GM15510 (cell line): ENCODE results near the gene SETDB1.

ENCODE experiments used
- POLR2A ChIP-seq: IDR thresholded peaks from 3 replicates; pipeline ENCODE4 v1.6.1; 2011; ENCODE audit warnings: borderline replicate concordance; ENCODE audit not compliant: insufficient read length; ENCODE audit errors: extremely low read depth

SETDB1 gene

DNA sequence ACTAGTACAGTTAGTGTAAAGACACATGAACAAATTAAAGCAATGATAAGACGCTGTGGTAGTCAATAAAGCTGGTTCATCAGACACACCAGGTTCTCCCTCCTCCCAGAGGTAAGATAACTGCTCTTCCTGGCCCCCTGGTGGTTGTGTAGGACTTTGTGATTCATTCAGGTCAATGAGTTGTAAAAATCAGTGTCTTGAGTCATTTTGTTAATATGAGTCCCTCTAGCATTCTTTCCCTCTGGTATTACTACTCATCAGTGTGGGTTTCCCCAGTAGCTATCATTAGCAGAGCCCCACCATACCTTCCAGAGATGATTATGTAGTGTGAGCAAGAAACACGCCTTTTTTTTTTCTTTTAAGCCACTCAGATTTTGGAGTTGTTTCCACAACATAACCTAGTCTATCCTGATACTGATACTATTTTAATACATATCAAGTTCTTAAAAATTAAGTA lies 3.6 kb upstream of the SETDB1 start:
- TF ChIP-seq POLR2A = no peak

DNA sequence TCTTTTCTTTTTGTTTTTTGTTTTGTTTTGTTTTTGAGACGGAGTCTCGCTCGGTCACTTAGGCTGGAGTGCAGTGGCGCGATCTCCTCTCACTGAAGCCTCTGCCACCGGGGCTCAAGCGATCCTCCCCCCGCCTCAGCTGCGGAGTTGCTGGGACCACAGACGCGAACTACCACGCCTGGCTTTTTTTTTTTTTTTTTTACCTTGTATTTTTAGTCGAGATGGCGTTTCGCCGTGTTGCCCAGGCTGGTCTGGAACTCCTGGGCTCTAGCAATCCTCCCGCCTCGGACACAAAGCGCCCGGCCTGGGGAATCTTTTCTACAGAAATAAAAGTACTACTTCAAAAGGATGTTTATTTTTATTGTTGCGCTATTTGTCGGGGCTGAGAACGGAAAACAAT lies 1.1 kb upstream of the SETDB1 start:
- TF ChIP-seq POLR2A = no peak

DNA sequence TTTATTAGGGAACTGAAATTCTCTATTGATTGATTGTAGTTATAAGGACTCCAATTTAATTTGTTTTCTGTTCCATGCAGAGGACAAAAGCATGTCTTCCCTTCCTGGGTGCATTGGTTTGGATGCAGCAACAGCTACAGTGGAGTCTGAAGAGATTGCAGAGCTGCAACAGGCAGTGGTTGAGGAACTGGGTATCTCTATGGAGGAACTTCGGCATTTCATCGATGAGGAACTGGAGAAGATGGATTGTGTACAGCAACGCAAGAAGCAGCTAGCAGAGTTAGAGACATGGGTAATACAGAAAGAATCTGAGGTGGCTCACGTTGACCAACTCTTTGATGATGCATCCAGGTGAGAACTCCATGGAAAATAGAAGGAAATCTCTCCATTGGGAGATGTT lies 1.5 kb downstream of the SETDB1 start:
- TF ChIP-seq POLR2A = no peak

DNA sequence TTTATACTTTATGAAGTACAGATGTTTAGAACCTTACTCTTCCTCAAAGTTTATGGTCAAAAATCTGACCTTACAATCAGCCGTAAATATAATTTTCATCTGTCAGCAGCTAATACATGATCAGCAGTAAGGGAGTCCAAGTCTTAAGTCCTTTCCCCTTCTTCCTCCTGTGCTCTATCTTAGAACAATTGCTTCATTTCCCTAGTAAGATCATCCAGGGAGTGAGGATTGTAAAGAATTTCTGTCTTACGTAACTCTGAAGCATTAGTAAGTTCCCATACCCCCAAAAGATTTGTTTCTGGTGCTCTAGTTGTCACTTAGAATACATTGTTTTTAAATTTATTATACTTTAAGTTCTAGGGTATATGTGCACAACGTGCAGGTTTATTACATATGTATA lies 2.1 kb downstream of the SETDB1 start:
- no peak for TF ChIP-seq POLR2A

DNA sequence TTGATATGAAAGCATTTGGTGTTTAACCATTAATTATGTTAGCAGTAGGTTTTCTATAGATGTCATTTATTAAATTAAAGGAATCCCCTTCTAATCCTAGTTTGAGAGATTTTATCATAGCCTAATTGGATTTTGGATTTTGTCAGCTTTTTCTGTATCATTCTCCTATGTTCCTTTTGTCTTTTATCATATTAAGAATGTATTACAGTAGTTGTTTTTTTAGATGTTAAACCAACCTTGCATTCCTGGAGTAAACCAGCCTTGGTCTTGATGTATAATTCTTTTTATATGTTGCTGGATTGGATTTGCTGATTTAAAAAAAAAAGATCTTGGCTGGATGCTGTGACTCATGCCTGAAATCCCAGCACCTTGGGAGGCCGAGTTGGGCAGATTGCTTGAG lies 5.6 kb downstream of the SETDB1 start:
- TF ChIP-seq POLR2A = no peak

DNA sequence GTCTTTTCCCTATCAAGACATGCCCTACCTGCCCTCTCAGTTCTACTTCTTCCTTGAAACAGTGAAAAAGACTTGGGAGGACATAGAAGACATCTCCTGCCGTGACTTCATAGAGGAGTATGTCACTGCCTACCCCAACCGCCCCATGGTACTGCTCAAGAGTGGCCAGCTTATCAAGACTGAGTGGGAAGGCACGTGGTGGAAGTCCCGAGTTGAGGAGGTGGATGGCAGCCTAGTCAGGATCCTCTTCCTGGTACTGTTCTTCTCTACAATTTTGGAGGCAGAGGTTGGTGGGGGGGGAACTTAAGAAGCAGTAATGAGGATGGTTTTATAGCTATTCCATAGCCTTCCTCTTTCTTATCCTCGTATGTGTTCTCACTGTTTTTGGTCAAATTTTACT lies 18.7 kb downstream of the SETDB1 start:
- TF ChIP-seq POLR2A = no peak

DNA sequence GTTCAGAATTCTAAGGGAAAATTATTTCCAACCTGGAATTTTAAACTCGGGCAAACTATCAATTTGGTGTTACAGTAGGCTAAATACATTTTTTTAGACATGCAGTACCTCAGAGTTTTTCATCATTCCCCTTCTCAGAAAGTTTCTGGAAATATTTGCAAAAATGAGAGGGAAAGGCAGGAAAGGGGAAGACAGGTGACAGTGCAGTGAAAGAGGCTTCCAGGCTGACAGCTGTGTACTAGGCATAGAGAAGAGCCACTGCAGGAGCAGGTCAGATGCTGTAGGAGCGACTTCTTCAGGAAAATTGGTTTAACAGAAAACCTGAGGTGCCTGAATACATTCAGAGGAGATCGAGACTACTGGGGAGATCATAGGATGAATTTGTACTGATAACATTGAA lies 28.5 kb downstream of the SETDB1 start:
- TF ChIP-seq POLR2A = no peak

DNA sequence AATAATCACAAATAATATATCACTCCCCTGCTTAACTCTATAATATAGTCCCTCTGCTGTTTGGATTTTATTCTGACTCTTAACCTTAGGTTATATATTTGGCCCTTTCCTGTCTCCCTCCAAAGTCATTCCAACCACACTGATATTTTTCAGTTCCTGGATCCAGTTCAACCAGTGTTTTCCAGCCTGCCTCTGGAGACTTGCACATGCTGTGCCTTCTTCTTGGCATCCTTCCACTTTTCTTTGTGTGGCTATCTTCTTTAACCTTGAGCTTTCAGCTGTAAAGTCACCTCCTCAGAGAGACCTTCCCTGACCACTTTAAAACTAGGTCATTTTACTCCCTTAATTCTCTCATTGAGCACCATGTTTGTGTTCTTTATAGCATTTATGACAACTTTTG lies 29.1 kb downstream of the SETDB1 start:
- no peak for TF ChIP-seq POLR2A

DNA sequence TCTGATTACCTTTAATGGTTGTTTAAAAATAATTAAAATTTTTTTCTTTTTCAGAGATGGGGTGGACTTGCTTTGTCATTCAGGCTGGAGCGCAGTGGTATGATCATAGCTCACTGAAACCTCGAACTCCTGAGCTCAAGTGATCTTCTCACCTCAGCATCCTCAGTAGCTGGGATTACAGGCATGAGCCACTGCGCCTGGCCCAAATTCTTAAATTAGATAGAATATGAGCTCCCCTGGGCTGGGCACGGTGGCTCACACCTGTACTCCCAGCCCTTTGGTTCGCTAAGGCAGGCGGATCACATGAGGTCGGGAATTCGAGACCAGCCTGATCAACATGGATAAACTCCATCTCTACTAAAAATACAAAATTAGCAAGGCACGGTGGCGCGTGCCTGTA lies 31.5 kb downstream of the SETDB1 start:
- TF ChIP-seq POLR2A = no peak

DNA sequence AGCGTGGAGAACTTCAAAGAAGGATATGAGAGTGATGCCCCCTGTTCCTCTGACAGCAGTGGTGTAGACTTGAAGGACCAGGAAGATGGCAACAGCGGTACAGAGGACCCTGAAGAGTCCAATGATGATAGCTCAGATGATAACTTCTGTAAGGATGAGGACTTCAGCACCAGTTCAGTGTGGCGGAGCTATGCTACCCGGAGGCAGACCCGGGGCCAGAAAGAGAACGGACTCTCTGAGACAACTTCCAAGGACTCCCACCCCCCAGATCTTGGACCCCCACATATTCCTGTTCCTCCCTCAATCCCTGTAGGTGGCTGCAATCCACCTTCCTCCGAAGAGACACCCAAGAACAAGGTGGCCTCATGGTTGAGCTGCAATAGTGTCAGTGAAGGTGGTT lies 34.5 kb downstream of the SETDB1 start:
- TF ChIP-seq POLR2A = no peak

DNA sequence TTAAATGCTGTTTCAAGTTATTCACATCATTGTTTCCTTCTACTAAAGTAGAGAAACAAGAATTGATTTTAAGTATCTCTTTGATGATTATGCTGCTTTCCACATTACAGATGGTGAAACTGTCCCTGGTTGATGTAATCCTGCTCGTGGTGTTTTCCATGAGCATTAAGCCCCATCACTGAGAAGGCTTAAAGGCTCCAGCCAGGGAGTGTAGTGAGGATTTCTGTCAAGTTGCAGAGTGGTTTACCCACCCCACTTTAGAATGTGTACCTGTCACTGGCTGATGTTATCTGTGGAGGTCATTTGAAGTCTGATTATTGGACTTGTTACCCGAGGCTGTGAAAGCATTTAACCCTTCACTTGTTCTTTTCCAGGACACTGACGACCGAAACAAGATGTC lies 35.6 kb downstream of the SETDB1 start:
- TF ChIP-seq POLR2A = no peak

DNA sequence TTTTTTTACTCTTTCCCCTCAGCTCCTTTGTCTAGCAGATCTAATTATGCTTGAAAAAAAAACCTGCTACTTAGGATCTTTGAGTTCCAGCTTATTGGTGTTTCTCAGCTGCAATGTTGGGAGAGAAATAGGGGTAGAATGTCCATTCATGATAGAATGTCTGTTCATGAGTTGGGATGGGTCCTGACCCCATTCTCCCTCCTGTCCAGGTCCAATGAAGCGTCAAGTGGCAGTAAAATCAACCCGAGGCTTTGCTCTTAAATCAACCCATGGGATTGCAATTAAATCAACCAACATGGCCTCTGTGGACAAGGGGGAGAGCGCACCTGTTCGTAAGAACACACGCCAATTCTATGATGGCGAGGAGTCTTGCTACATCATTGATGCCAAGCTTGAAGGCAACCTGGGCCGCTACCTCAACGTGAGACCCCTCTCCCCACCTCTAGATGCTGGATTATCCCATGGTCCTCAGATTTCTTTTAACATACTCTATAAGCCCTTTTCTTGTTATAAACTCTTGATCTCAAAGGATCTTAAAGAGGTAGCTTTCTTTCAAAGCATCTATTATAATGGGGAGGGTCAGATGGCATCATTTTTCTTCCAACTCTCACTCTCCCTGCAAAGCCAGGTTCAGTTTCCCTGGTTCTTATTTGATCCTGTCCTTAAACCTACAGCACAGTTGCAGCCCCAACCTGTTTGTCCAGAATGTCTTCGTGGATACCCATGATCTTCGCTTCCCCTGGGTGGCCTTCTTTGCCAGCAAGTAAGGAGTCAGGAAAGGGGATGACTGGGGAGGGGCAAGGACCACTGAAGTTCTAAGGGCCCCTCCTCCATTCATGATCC lies 37.4 kb downstream of the SETDB1 start:
- no peak for TF ChIP-seq POLR2A

DNA sequence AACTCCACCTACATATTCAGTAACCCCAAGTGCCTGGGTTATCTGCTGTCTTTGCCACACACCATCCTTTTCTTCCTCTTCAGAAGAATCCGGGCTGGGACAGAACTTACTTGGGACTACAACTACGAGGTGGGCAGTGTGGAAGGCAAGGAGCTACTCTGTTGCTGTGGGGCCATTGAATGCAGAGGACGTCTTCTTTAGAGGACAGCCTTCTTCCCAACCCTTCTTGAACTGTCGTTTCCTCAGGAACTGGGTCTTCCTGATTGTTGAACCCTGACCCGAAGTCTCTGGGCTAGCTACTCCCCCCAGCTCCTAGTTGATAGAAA lies 38.0 kb downstream of the SETDB1 start:
- TF ChIP-seq POLR2A = no peak

DNA sequence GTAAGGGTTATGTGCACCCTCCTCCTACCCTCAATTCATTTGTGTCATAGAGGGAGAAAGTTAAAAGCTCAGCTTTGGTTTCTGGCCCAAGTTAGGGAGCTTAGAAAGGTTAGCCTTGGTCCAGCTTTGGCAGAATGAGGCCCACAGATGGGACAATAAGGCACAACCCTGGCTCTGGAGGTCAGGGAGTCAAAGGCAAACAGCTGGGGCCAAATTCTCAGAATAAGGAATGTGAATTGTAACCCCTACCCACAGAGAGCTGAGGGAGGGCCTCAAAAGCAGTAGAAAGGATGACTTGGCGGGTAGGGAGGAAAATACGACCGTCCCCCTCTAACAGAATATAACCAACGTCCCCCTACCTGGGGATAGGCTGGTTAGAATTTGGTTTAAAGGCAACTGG lies 39.4 kb downstream of the SETDB1 start:
- TF ChIP-seq POLR2A = no peak

DNA sequence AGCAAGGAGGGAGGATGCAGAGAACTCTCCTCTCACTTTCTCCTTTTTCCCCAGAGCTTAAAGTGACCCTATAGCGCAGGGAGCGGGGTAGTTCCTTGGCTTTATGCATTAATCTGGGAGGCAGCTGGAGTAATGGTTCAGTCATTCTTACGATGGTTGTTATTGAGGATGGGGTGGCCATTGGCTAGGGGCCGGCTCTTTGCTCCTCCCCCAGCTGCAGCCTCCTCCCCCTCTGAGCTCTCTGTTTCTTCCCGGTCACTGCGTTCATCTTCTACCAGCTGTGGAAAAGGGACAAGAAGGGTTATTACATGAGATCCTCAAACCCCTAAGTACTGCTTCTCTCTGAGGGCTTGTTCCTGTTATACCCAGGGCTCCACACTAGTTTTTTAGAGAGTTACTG lies 39.8 kb downstream of the SETDB1 start:
- TF ChIP-seq POLR2A = no peak

DNA sequence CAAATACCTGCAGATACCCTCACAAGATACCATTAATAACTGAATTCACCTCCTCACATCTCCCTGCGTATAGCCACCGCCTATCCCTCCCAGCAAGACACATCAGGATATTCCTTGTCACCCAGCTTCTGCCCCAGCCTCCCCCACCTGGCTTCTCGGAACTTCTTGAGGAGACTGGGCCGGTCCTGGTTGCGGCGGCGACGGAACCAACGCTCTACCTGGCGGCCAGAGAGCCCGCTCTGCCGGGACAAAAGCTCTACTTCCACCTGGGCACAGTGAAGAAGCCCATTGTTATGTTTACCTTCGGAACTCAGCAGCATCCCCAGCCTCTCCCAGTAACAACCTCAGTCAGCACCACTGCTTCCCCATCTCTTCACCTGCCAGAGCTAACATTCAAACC lies 41.8 kb downstream of the SETDB1 start:
- no peak for TF ChIP-seq POLR2A

DNA sequence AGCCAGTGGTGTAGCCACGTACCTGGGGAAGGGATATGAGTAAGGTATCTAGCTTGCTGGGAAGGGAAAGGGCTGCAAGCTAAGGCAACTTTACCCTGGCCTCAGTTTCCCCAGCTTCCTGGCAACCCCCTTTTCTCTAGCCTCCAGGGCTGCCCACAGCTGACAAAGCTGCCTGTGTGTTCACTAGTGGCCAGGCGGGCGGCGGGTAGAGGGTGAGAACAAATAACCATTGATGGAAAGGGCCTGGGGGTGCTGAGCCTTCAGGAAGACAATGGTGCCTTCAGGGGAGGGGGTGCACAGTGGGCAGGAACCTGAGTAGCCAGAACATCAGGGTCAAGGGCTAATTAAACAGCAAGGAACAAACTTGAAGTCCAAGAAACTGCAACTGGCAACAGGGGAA lies 42.3 kb downstream of the SETDB1 start:
- no peak for TF ChIP-seq POLR2A
